HG03378 (cell line): ENCODE results near the gene PNLIP.

Source experiments
- ATAC-seq: cut with Tn5 transposase; IDR thresholded peaks from one replicate; pipeline ENCODE4 v1.9.1; 2021; ENCODE audit warnings: mild to moderate bottlenecking, moderate library complexity; ENCODE audit not compliant: unreplicated experiment

Gene PNLIP

DNA sequence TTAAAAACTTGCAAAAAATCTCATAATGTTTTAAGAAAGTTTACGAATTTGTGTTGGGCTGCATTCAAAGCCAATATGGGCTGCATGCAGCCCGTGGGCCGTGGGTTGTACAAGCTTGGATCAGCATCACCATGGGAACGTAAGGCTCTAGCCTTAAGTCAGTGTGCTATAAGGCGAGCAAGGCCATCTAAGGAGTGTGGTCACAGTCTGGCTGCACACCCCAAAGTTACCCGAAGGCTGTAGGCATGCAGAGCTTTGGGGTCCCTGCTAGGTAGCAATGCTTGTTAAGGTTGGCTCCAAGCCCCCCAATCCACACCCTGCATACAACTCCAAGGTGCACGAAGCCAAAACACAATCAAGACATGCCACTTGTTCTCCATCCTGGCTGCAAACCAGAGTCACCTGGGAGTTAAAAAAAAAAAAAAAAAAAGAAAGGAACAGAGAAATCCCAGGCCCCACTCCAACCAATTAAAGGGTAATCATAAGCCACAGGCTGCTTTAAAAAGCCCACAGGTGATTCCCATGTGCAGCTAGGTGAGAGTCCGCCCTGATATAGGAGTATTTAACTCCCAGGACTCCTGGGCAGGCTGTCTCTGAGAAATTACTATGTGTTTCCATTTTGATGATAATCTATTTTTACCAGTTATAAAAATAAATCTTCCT, 66.5 kb downstream of the PNLIP start:
- no peak for ATAC-seq

GRCh38 chr10:116613471-116613870, 67.7 kb downstream of the PNLIP start:
- no peak for ATAC-seq

DNA sequence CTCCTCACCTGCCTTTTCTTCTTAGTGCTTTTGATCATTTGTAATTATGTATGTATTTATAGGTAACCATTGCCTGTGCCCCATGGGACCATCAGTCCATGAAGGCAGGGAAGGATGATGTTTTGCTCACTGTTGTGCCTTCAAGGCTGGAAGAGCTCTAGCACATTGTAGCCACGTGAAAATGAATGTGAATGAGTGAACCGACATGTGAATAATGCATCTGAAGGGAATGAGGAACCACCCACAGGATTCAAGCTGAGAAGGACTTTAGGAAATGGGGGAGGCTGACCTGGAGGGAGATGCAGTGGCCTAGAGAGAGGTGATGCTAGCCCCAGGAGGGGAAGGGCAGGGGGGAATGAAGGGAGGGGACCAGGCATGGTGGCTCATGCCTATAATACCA, 69.1 kb downstream of the PNLIP start:
- ATAC-seq, result no peak

GRCh38 chr10:116615199-116615776, 69.6 kb downstream of the PNLIP start:
- no peak for ATAC-seq
